ENCODE data around the gene PHKB. TPM values are rescaled to one million over a fixed set of nuclear protein-coding genes. Genes with fewer than 3 reads are reported as not detected.

The PHKB gene
- total RNA-seq, 2 donors from 2014 or later: 32.7 to 46.7 TPM

GRCh38 chr16:47613251-47613650 lies 152.1 kb downstream of the PHKB start:
- H3K9me3 Mint-ChIP-seq: peaks cover 3% of the 10 kb centered on the region
- no peaks in the 10 kb centered on the region for H3K27me3 Mint-ChIP-seq
- peaks cover 21% of the 10 kb centered on the region for H3K36me3 Mint-ChIP-seq
- peak overlapping the region in 1 of 2 donors; percentile 27 for H3K27ac Mint-ChIP-seq
- peaks cover 13 to 36% of the 10 kb centered on the region in 2 donors for H3K4me1 Mint-ChIP-seq (ENCODE audit: low read depth in 2 of 2)
- H3K4me3 Mint-ChIP-seq: no peak overlapping the region
- DNase-seq (ENCODE audit: low spot score): no peak
- ATAC-seq: no peak

DNA sequence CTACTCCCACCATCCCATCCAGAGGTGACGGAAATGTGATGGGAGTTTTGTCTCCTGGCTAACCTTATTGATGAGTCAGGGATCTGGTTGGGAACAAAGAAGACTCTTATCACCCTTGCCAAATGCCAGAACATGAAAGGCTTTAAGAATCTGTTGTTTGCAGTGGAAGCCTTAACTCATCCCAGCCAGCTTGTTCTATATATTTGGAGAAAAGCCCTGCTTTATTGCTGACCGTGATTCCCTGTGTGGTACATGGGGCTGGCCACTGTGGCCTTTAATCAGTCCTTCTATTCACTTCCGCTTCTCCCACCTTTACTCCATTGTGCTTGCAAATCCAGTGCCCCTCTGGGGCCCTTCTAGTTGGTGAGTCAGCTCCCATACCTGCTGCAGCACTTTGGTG lies 156.6 kb downstream of the PHKB start:
- H3K27ac Mint-ChIP-seq: no peak overlapping the region
- H3K4me1 Mint-ChIP-seq (ENCODE audit: low read depth in 2 of 2): peaks cover 3 to 12% of the 10 kb centered on the region in 2 donors
- H3K36me3 Mint-ChIP-seq: no peaks in the 10 kb centered on the region
- ATAC-seq: no peak
- no peaks in the 10 kb centered on the region for H3K9me3 Mint-ChIP-seq
- DNase-seq (ENCODE audit: low spot score): no peak
- no peaks in the 10 kb centered on the region for H3K27me3 Mint-ChIP-seq
- no peak overlapping the region for H3K4me3 Mint-ChIP-seq

- Mint-ChIP-seq H3K4me3 (no peak overlapping the region), H3K27ac (no peak overlapping the region), H3K36me3 (no peaks in the 10 kb centered on the region), H3K4me1 (ENCODE audit: low read depth in 2 of 2) (no peaks in the 10 kb centered on the region), H3K27me3 (no peaks in the 10 kb centered on the region), H3K9me3 (no peaks in the 10 kb centered on the region)
- DNase-seq (ENCODE audit: low spot score) (no peak), ATAC-seq (no peak)
Observed at GRCh38 chr16:47622451-47623176, 161.5 kb downstream of the PHKB start.

- Mint-ChIP-seq H3K4me1 (ENCODE audit: low read depth in 2 of 2) (no peaks in the 10 kb centered on the region), H3K27me3 (no peaks in the 10 kb centered on the region), H3K36me3 (no peaks in the 10 kb centered on the region), H3K9me3 (no peaks in the 10 kb centered on the region), H3K4me3 (no peak overlapping the region), H3K27ac (no peak overlapping the region)
- ATAC-seq: no peak
- no peak for DNase-seq (ENCODE audit: low spot score)
Observed at GRCh38 chr16:47624563-47624962, 163.4 kb downstream of the PHKB start.

GRCh38 chr16:47625115-47625567 lies 164.0 kb downstream of the PHKB start:
- no peak for ATAC-seq
- no peak overlapping the region for H3K4me3 Mint-ChIP-seq

DNA sequence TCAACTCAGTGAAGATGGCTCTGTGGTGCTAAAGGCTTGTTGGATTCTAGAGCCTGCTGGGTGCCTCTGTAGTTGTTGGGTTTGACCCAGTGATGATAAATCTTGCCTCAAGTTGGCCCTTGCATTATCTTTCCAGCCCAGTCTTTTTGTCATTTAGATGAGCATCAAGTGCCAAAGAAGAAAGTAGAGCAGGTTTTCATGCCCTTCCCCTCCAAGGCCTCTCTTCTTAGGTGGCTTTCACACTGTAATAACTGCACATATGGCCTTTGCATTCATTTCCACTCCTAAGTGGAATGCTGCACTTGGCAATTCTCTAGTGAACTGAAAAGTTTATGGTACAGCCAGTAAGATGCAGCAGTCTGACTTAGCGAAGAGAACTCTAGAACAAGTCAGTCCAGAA lies 165.1 kb downstream of the PHKB start:
- no peaks in the 10 kb centered on the region for H3K27me3 Mint-ChIP-seq
- no peaks in the 10 kb centered on the region for H3K4me1 Mint-ChIP-seq (ENCODE audit: low read depth in 2 of 2)
- no peak overlapping the region for H3K4me3 Mint-ChIP-seq
- H3K36me3 Mint-ChIP-seq: peaks cover 5% of the 10 kb centered on the region
- no peak for ATAC-seq
- H3K27ac Mint-ChIP-seq: no peak overlapping the region
- no peaks in the 10 kb centered on the region for H3K9me3 Mint-ChIP-seq
- DNase-seq (ENCODE audit: low spot score): no peak

More at GRCh38 chr16:47625115-47625567, 164.0 kb downstream of the PHKB start:
- Mint-ChIP-seq H3K27ac (no peak overlapping the region), H3K36me3 (no peaks in the 10 kb centered on the region), H3K9me3 (no peaks in the 10 kb centered on the region), H3K27me3 (no peaks in the 10 kb centered on the region), H3K4me1 (ENCODE audit: low read depth in 2 of 2) (no peaks in the 10 kb centered on the region)
- DNase-seq (ENCODE audit: low spot score): no peak

GRCh38 chr16:47627085-47627639 lies 166.0 kb downstream of the PHKB start:
- Mint-ChIP-seq H3K27ac (no peak overlapping the region), H3K9me3 (no peaks in the 10 kb centered on the region), H3K4me3 (no peak overlapping the region), H3K4me1 (ENCODE audit: low read depth in 2 of 2) (peaks cover 0 to 4% of the 10 kb centered on the region in 2 donors), H3K27me3 (no peaks in the 10 kb centered on the region), H3K36me3 (peaks cover 6% of the 10 kb centered on the region)
- ATAC-seq (no peak), DNase-seq (ENCODE audit: low spot score) (no peak)

DNA sequence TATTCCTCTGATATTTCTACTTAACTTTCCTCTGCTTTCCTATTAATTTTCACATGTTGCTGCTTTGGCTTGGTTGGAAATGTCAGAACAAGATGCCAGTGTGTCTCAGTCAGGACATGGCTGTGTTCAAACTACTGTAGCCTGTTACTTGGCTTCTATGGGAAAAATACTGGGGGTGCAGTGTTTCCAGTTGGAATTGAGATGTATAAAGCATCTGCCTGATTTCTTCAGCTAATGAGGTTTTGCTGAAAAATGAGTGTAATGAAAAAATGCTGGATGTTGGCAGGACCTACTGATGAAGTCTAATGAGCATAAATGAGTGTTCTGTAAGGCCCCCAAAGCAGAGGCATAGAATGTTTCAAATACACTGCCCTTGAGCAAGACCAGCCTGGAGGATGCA lies 166.6 kb downstream of the PHKB start:
- DNase-seq (ENCODE audit: low spot score): no peak
- H3K27ac Mint-ChIP-seq: no peak overlapping the region
- no peak for ATAC-seq
- no peaks in the 10 kb centered on the region for H3K9me3 Mint-ChIP-seq
- H3K4me1 Mint-ChIP-seq (ENCODE audit: low read depth in 2 of 2): peaks cover 0 to 4% of the 10 kb centered on the region in 2 donors
- H3K36me3 Mint-ChIP-seq: peaks cover 6% of the 10 kb centered on the region
- no peaks in the 10 kb centered on the region for H3K27me3 Mint-ChIP-seq
- no peak overlapping the region for H3K4me3 Mint-ChIP-seq

DNA sequence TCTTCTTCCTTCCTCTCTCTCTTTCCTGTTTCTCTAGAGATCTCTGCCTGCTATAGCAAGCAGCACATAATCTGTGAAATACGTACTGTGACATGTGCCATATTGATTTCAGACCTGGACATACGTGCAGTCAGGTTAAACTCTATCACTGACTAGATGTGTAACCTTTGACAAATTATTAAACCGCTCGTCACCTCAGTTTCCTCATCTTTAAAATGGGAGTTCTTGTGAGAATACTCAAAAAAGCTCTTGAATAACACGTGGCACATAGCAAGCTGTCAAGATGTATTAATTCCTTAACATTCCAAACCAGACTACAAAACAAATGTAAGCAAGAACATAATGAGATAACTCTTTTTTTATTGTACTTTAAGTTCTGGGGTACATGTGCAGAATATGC lies 170.0 kb downstream of the PHKB start:
- Mint-ChIP-seq H3K4me3 (no peak overlapping the region), H3K27ac (no peak overlapping the region), H3K4me1 (ENCODE audit: low read depth in 2 of 2) (peaks cover 7 to 15% of the 10 kb centered on the region in 2 donors), H3K9me3 (no peaks in the 10 kb centered on the region), H3K36me3 (peaks cover 17% of the 10 kb centered on the region), H3K27me3 (no peaks in the 10 kb centered on the region)
- ATAC-seq (no peak), DNase-seq (ENCODE audit: low spot score) (no peak)

GRCh38 chr16:47634126-47634525 lies 173.0 kb downstream of the PHKB start:
- no peak for ATAC-seq
- no peak for DNase-seq (ENCODE audit: low spot score)
- H3K4me3 Mint-ChIP-seq: no peak overlapping the region
- peaks cover 7 to 15% of the 10 kb centered on the region in 2 donors for H3K4me1 Mint-ChIP-seq (ENCODE audit: low read depth in 2 of 2)
- H3K27ac Mint-ChIP-seq: no peak overlapping the region
- H3K9me3 Mint-ChIP-seq: no peaks in the 10 kb centered on the region
- no peaks in the 10 kb centered on the region for H3K27me3 Mint-ChIP-seq
- H3K36me3 Mint-ChIP-seq: peaks cover 17% of the 10 kb centered on the region

GRCh38 chr16:47634727-47635126 lies 173.6 kb downstream of the PHKB start:
- ATAC-seq: no peak
- Mint-ChIP-seq H3K27me3 (no peaks in the 10 kb centered on the region), H3K36me3 (peaks cover 17% of the 10 kb centered on the region), H3K4me3 (no peak overlapping the region), H3K4me1 (ENCODE audit: low read depth in 2 of 2) (peaks cover 7 to 15% of the 10 kb centered on the region in 2 donors), H3K27ac (no peak overlapping the region), H3K9me3 (no peaks in the 10 kb centered on the region)
- DNase-seq (ENCODE audit: low spot score): no peak

DNA sequence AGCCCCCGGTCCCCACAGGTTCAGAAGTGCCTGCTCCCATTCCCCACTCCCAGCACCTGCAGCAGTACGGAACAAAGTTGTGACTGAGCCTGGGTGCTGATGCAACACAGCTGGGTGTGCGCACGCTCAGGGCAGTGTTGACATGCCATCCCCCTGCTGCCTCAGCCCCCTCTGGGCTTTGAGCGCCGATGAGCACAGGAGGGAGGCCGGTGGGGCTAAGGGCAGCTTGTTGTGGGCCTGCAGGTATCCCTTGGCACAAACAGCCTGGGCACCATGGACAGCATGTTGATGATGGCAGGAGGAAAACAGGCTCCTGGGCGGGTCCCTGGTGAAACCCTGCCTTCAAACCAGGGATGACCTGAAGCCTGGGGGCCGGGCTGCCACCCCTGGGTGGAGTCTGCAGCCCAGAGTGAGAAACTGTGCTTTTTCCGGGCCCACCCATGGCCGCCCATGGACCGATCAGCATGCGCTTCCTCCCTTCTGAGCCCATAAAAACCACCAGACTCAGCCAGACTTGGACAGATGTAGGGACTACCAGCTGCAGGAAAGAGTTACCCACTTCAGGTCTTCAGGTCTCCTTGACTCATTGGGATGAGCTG lies 175.5 kb downstream of the PHKB start:
- ATAC-seq (peak in 1 of 2 donors; percentile 28), DNase-seq (ENCODE audit: low spot score) (no peak)
- Mint-ChIP-seq H3K27ac (no peak overlapping the region), H3K27me3 (no peaks in the 10 kb centered on the region), H3K36me3 (peaks cover 15% of the 10 kb centered on the region), H3K4me1 (ENCODE audit: low read depth in 2 of 2) (peaks cover 7 to 13% of the 10 kb centered on the region in 2 donors), H3K9me3 (no peaks in the 10 kb centered on the region), H3K4me3 (no peak overlapping the region)

- no peak for DNase-seq (ENCODE audit: low spot score)
- Mint-ChIP-seq H3K4me3 (no peak overlapping the region), H3K27me3 (no peaks in the 10 kb centered on the region), H3K36me3 (peaks cover 17% of the 10 kb centered on the region), H3K9me3 (no peaks in the 10 kb centered on the region), H3K4me1 (ENCODE audit: low read depth in 2 of 2) (peaks cover 15 to 16% of the 10 kb centered on the region in 2 donors), H3K27ac (no peak overlapping the region)
- ATAC-seq: no peak
Observed at GRCh38 chr16:47638175-47638574, 177.0 kb downstream of the PHKB start.

DNA sequence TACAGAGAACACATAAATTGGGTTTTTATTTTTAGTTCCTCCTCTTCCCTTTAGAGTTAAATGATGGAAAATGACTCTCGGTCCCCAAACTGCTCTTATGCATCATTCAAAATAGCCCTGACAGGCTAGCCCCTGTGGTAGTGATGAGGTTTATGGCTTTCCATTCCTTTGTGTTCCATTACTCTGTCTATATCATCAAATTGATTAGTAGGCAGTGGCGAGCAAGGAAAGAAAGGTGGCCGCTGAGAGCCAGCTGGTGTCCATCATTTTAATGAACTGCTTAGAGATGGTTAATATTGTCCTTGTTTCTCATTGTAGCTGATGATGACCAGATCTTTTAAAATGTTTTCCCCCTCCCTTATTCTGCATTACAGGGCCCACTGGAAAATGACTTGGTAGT lies 179.5 kb downstream of the PHKB start:
- H3K27ac Mint-ChIP-seq: no peak overlapping the region
- no peaks in the 10 kb centered on the region for H3K9me3 Mint-ChIP-seq
- peaks cover 10% of the 10 kb centered on the region for H3K36me3 Mint-ChIP-seq
- no peak overlapping the region for H3K4me3 Mint-ChIP-seq
- no peaks in the 10 kb centered on the region for H3K27me3 Mint-ChIP-seq
- peaks cover 16 to 25% of the 10 kb centered on the region in 2 donors for H3K4me1 Mint-ChIP-seq (ENCODE audit: low read depth in 2 of 2)
- DNase-seq (ENCODE audit: low spot score) (no peak), ATAC-seq (no peak)

All from natural killer cell treated with Interleukin-12 subunit alpha and Interleukin-12 subunit beta and Interleukin-15 and Interleukin-18, amount 100 ng/mL, for 72 hours (primary cell).